Loucy (cell line): ENCODE measurements around the gene HPCAL4.

Source experiments
- H2AFZ ChIP-seq: fragments of 200-600 bp; sonication (generic); 2 replicates; pipeline ENCODE4 v1.6.0; 2016; ENCODE audit warnings: antibody characterized with exemption, mild to moderate bottlenecking, low read length, moderate library complexity
- H3F3A ChIP-seq: fragments of 200-600 bp; 2 replicates; pipeline ENCODE4 v1.6.0; 2016; ENCODE audit warnings: antibody characterized with exemption, low read depth, mild to moderate bottlenecking
- H3K27me3 ChIP-seq: fragments of 200-600 bp; sonication (generic); 2 replicates; pipeline ENCODE4 v1.6.1; 2014; ENCODE audit warnings: low read length, mild to moderate bottlenecking; ENCODE audit not compliant: insufficient read depth, poor library complexity, severe bottlenecking
- H3K36me3 ChIP-seq: fragments of 200-600 bp; sonication (generic); 2 replicates; pipeline ENCODE4 v1.6.1; 2016; ENCODE audit warnings: low read length; ENCODE audit not compliant: insufficient read depth
- H3K4me1 ChIP-seq: fragments of 200-600 bp; sonication (generic); 2 replicates; pipeline ENCODE4 v1.5.1; 2014; ENCODE audit warnings: low read length, mild to moderate bottlenecking; ENCODE audit not compliant: insufficient read depth, poor library complexity, severe bottlenecking
- H3K4me2 ChIP-seq: fragments of 200-600 bp; sonication (generic); 2 replicates; pipeline ENCODE4 v1.6.0; 2014; ENCODE audit warnings: antibody characterized with exemption, low read length, low read depth, mild to moderate bottlenecking; ENCODE audit not compliant: poor library complexity, severe bottlenecking
- H3K4me3 ChIP-seq: fragments of 200-600 bp; sonication (generic); 2 replicates; pipeline ENCODE4 v1.5.1; 2014; ENCODE audit warnings: low read length, mild to moderate bottlenecking, mixed read lengths; ENCODE audit not compliant: poor library complexity, severe bottlenecking
- H3K79me2 ChIP-seq: fragments of 200-600 bp; sonication (generic); 2 replicates; pipeline ENCODE4 v1.6.1; 2014; ENCODE audit warnings: low read length; ENCODE audit not compliant: insufficient read depth
- H3K9ac ChIP-seq: fragments of 200-600 bp; sonication (generic); 2 replicates; pipeline ENCODE4 v1.6.0; 2014; ENCODE audit warnings: mild to moderate bottlenecking, low read depth, low read length, moderate library complexity; ENCODE audit not compliant: poor library complexity, severe bottlenecking
- H3K9me2 ChIP-seq: fragments of 200-600 bp; sonication (generic); replicated peaks from 2 replicates; pipeline ENCODE4 v1.6.1; 2016; ENCODE audit warnings: low read depth, low read length, mixed read lengths
- H3K9me3 ChIP-seq: fragments of 200-600 bp; sonication (generic); 2 replicates; pipeline ENCODE4 v1.6.1; 2014; ENCODE audit warnings: mild to moderate bottlenecking, antibody characterized with exemption, low read length, low read depth; ENCODE audit not compliant: insufficient read depth
- H4K20me1 ChIP-seq: fragments of 200-600 bp; sonication (generic); 2 replicates; pipeline ENCODE4 v1.6.0; 2014; ENCODE audit warnings: antibody characterized with exemption, low read length, mild to moderate bottlenecking; ENCODE audit not compliant: insufficient read depth, poor library complexity, severe bottlenecking
- EZH2phosphoT487 ChIP-seq: fragments of 200-600 bp; IDR thresholded peaks from 2 replicates; pipeline ENCODE4 v1.6.1; 2018; ENCODE audit warnings: antibody characterized with exemption, mild to moderate bottlenecking, moderate library complexity, borderline replicate concordance
- TF ChIP-seq, protein P1 (sequence below): fragments of 200-600 bp; sonication (generic); conservative IDR thresholded peaks from 2 replicates; pipeline ENCODE4 v1.5.1; 2014; ENCODE audit warnings: mild to moderate bottlenecking, antibody characterized with exemption, low read length

Gene HPCAL4

DNA sequence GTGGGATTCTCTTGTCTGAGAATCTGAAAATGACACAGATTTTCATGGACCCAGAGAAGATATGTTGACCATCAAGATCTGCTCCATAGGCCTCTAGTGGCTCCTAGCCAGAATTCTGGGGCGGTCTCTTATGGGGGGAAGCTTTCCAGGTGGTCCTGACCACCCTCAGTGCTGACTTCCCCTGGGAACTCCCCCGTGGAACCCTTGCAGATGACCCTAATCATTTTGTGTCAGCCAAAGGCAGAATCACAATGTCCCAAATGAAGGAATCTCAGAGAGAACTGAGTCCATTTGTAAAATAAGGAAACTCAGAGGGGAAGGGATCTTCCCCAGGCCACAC lies 55.4 kb downstream of the HPCAL4 start:
- Histone ChIP-seq H3K9ac (no peak overlapping the region), H3K9me2 (no peaks in the 10 kb centered on the region), H3K79me2 (no peaks in the 10 kb centered on the region), H3K4me1 (no peaks in the 10 kb centered on the region), H3F3A (no peaks in the 10 kb centered on the region), H3K4me3 (no peak overlapping the region), H3K4me2 (no peak overlapping the region), H3K9me3 (no peaks in the 10 kb centered on the region), H2AFZ (no peak overlapping the region), H4K20me1 (no peaks in the 10 kb centered on the region), H3K27me3 (no peaks in the 10 kb centered on the region), H3K36me3 (no peaks in the 10 kb centered on the region)
- TF ChIP-seq, protein P1, sequence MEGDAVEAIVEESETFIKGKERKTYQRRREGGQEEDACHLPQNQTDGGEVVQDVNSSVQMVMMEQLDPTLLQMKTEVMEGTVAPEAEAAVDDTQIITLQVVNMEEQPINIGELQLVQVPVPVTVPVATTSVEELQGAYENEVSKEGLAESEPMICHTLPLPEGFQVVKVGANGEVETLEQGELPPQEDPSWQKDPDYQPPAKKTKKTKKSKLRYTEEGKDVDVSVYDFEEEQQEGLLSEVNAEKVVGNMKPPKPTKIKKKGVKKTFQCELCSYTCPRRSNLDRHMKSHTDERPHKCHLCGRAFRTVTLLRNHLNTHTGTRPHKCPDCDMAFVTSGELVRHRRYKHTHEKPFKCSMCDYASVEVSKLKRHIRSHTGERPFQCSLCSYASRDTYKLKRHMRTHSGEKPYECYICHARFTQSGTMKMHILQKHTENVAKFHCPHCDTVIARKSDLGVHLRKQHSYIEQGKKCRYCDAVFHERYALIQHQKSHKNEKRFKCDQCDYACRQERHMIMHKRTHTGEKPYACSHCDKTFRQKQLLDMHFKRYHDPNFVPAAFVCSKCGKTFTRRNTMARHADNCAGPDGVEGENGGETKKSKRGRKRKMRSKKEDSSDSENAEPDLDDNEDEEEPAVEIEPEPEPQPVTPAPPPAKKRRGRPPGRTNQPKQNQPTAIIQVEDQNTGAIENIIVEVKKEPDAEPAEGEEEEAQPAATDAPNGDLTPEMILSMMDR = no peak
- TF ChIP-seq EZH2phosphoT487 = no peak

DNA sequence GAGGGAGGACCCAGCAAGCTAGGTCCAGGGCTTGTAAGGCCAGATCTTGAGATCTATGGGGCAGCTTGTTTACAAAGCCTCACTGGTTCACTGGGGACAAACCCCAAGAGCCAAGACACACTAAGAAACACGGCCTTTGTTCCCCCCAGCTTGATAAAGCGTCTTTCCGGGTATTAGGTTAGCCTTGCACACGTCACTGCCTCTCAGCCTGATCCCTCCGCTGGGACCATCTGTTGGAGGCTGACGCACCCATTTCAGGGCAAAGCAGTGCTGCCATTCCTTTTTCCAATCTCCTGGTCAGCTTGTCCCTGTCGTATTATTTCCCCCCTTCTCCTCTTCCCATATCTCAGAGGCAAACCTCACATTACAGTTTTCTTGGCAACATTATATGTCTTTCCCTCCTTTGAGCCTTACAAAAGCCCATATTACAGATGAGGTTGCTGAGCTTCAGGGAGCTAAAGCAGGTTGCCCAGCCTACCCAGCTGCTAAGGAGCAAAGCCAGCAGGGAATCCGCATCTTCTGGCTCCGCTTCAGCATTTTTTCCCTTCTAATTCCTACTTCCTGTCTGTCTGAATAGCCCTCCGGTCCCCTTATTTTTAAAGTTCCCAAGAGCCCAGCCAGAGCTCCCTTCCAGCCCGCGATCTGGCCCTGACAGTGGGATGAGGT lies 55.9 kb downstream of the HPCAL4 start:
- Histone ChIP-seq H3K9me2 (no peaks in the 10 kb centered on the region), H2AFZ (no peak overlapping the region), H3K9ac (no peak overlapping the region), H3K4me1 (no peaks in the 10 kb centered on the region), H3K27me3 (no peaks in the 10 kb centered on the region), H3K4me3 (no peak overlapping the region), H3K79me2 (no peaks in the 10 kb centered on the region), H3K4me2 (no peak overlapping the region), H3F3A (no peaks in the 10 kb centered on the region), H3K9me3 (no peaks in the 10 kb centered on the region), H4K20me1 (no peaks in the 10 kb centered on the region), H3K36me3 (no peaks in the 10 kb centered on the region)
- TF ChIP-seq EZH2phosphoT487 = no peak
- TF ChIP-seq, protein P1 = no peak

DNA sequence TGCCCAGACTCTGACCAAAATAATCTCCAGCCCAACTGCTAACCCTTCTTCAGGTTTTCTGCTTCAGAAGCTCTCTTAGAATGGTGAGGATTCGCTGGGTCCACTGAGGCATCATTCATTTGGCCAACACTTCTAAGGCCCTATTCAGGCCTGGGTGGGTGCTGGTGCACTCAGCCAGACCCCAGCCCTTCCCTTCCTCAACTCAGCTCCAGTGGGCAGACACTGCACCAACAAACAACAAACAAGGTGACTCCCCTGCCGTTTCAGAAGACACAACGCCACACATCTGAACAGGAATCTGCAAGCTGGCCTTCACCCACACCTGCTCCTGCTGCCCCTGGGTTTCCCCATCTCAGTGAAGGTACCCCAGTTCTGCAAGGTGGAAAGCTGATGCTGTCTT lies 57.8 kb downstream of the HPCAL4 start:
- H3K4me1 ChIP-seq = no peaks in the 10 kb centered on the region
- TF ChIP-seq, protein P1 = no peak
- no peak for TF ChIP-seq EZH2phosphoT487
- H3K4me2 ChIP-seq = no peak overlapping the region
- no peak overlapping the region for H2AFZ ChIP-seq
- H3K4me3 ChIP-seq = no peak overlapping the region
- no peaks in the 10 kb centered on the region for H3K79me2 ChIP-seq
- no peaks in the 10 kb centered on the region for H3F3A ChIP-seq
- no peaks in the 10 kb centered on the region for H3K9me3 ChIP-seq
- H3K27me3 ChIP-seq = no peaks in the 10 kb centered on the region
- no peaks in the 10 kb centered on the region for H4K20me1 ChIP-seq
- no peaks in the 10 kb centered on the region for H3K9me2 ChIP-seq
- H3K9ac ChIP-seq = no peak overlapping the region
- no peaks in the 10 kb centered on the region for H3K36me3 ChIP-seq
